Esophagus muscularis mucosa (tissue), 4 donors: ENCODE results near the gene NELL1.

Experiments
- EP300 ChIP-seq: sonication (generic); formaldehyde crosslinking; IDR thresholded peaks from one replicate; pipeline ENCODE4 v1.6.1; 2017; ENCODE audit warnings: antibody characterized with exemption
- POLR2A ChIP-seq: fragments of 450-650 bp; IDR thresholded peaks from one replicate; pipeline ENCODE4 v1.6.1; 2017; ENCODE audit warnings: antibody characterized with exemption, moderate library complexity, mild to moderate bottlenecking, low read depth
- TF ChIP-seq, protein P1 (sequence below), 3 experiments: fragments of 200-600 bp in 2 of 3; fragments of 450-650 bp in 1 of 3; sonication (generic) in 2 of 3; IDR thresholded peaks; one replicate each; pipeline ENCODE4 v1.5.1; 2017 to 2019; ENCODE audit warnings: antibody characterized with exemption in 3 of 3, mild to moderate bottlenecking in 2 of 3, moderate library complexity in 1 of 3

DNA sequence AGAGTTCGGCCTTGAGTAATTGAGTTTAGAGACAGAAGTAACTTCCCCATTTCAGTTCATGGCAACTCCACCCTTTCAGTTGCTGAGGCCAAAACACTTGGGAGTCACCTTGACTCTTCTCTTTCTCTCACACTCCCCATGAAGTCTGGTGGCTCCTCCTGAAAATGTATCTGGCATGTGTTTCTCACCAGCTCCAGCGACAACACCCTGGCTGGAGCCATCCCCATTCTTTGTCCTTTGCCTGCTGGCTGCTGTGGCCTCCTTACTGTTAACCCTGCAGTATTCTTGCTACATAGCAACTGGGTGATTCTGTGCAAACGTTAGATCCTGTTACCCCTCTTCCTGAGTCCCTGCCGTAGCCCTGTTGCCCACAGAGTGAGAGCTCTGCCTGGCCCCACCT is 46.1 kb upstream of the NELL1 start:
- TF ChIP-seq, protein P1, sequence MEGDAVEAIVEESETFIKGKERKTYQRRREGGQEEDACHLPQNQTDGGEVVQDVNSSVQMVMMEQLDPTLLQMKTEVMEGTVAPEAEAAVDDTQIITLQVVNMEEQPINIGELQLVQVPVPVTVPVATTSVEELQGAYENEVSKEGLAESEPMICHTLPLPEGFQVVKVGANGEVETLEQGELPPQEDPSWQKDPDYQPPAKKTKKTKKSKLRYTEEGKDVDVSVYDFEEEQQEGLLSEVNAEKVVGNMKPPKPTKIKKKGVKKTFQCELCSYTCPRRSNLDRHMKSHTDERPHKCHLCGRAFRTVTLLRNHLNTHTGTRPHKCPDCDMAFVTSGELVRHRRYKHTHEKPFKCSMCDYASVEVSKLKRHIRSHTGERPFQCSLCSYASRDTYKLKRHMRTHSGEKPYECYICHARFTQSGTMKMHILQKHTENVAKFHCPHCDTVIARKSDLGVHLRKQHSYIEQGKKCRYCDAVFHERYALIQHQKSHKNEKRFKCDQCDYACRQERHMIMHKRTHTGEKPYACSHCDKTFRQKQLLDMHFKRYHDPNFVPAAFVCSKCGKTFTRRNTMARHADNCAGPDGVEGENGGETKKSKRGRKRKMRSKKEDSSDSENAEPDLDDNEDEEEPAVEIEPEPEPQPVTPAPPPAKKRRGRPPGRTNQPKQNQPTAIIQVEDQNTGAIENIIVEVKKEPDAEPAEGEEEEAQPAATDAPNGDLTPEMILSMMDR (IDR thresholded peaks at IDR 0.05), result no peak
- TF ChIP-seq EP300 (no peak), POLR2A (no peak)
